NOMO-1 (cell line): ENCODE measurements around the gene NCOA7.

ENCODE experiments used
- DNase-seq, 2 experiments: peaks; one replicate each; lab custom pipeline; 2025; ENCODE audit not compliant: unreplicated experiment in 2 of 2; lab: John Stamatoyannopoulos, UW

NCOA7 gene

GRCh38 chr6:125810445-125810844 is 19.7 kb downstream of the NCOA7 start:
- no peak for DNase-seq

- peak; percentile 69 to 88 for DNase-seq
Observed at GRCh38 chr6:125811259-125811658, 20.5 kb downstream of the NCOA7 start.

GRCh38 chr6:125812394-125813292 is 21.9 kb downstream of the NCOA7 start:
- no peak for DNase-seq

- DNase-seq: peak in 1 of 2 experiments; percentile 37
Observed at GRCh38 chr6:125814481-125814880, 23.7 kb downstream of the NCOA7 start.

- no peak for DNase-seq
Observed at GRCh38 chr6:125815080-125815910, 24.5 kb downstream of the NCOA7 start.

GRCh38 chr6:125816828-125817280 is 26.1 kb downstream of the NCOA7 start:
- no peak for DNase-seq

- DNase-seq: no peak
Observed at GRCh38 chr6:125818225-125818657, 27.5 kb downstream of the NCOA7 start.

GRCh38 chr6:125818772-125819260 is 28.1 kb downstream of the NCOA7 start:
- DNase-seq: no peak

- no peak for DNase-seq
Observed at GRCh38 chr6:125819535-125820326, 29.0 kb downstream of the NCOA7 start.

GRCh38 chr6:125821825-125822281 is 31.1 kb downstream of the NCOA7 start:
- DNase-seq: no peak

GRCh38 chr6:125823180-125823579 is 32.4 kb downstream of the NCOA7 start:
- DNase-seq: no peak

GRCh38 chr6:125824946-125825771 is 34.4 kb downstream of the NCOA7 start:
- DNase-seq: no peak

- DNase-seq: no peak
Observed at GRCh38 chr6:125826695-125827463, 36.1 kb downstream of the NCOA7 start.

- peak in 1 of 2 experiments; percentile 32 for DNase-seq
Observed at GRCh38 chr6:125827788-125828320, 37.1 kb downstream of the NCOA7 start.

GRCh38 chr6:125828476-125829039 is 37.8 kb downstream of the NCOA7 start:
- DNase-seq: no peak

GRCh38 chr6:125829433-125829832 is 38.7 kb downstream of the NCOA7 start:
- DNase-seq: no peak

GRCh38 chr6:125831659-125832058 is 40.9 kb downstream of the NCOA7 start:
- peak; percentile 24 to 42 for DNase-seq
